Thymus (tissue), 11 donors: ENCODE results near the gene LMX1B. TPM values are rescaled to one million over a fixed set of nuclear protein-coding genes. Genes with fewer than 3 reads are reported as not detected.

Source experiments
- DNase-seq, 9 donors: peaks; one replicate each; pipeline ENCODE4 v3.0.0-alpha.2; 2013; ENCODE audit warnings: low spot score in 9 of 9, low read depth in 6 of 9, missing footprints in 1 of 9
- H3K27ac ChIP-seq, 2 donors: one replicate each; pipeline ENCODE4 v1.5.1; 2013; ENCODE audit warnings: control low read depth in 1 of 2, low read depth in 1 of 2, low read length in 1 of 2, mild to moderate bottlenecking in 1 of 2, moderate library complexity in 1 of 2
- H3K27me3 ChIP-seq, 2 donors: one replicate each; pipeline ENCODE4 v1.5.1; 2013; ENCODE audit warnings: low read length in 1 of 2; ENCODE audit not compliant: control insufficient read depth in 2 of 2, insufficient read depth in 1 of 2
- H3K36me3 ChIP-seq, 2 donors: one replicate each; pipeline ENCODE4 v1.5.1; 2013; ENCODE audit warnings: low read length in 1 of 2, mild to moderate bottlenecking in 1 of 2, moderate library complexity in 1 of 2; ENCODE audit not compliant: control insufficient read depth in 2 of 2, insufficient read depth in 2 of 2
- H3K4me1 ChIP-seq, 2 donors: one replicate each; pipeline ENCODE4 v1.5.1; 2013; ENCODE audit warnings: low read length in 2 of 2; ENCODE audit not compliant: control insufficient read depth in 2 of 2, insufficient read depth in 2 of 2
- H3K4me3 ChIP-seq, 2 donors: one replicate each; pipeline ENCODE4 v1.5.1; 2013; ENCODE audit warnings: low read length in 2 of 2, control low read depth in 1 of 2, mild to moderate bottlenecking in 1 of 2
- H3K9me3 ChIP-seq, 2 donors: one replicate each; pipeline ENCODE4 v1.5.1; 2013; ENCODE audit warnings: low read length in 1 of 2, mild to moderate bottlenecking in 1 of 2; ENCODE audit not compliant: control insufficient read depth in 2 of 2, insufficient read depth in 1 of 2
- WGBS: extraction: QIAGEN DNeasy Blood & Tissue Kit; methylation state at CpG from one replicate; pipeline ENCODE4 v1.1.7; 2013; 5-methylcytosine and 5-hydroxymethylcytosine counted together
- polyA plus RNA-seq: library from polyadenylated mRNA; stranded (reverse); fragments of 200-250 nt; gene quantifications from one replicate; pipeline ENCODE4 v1.2.3, GENCODE V29; 2013
- total RNA-seq: library from RNA; stranded (reverse); fragments of 120-200 nt; gene quantifications from one replicate; pipeline ENCODE4 v1.2.4, GENCODE V29; 2013
- donor health status: healthy.

LMX1B gene
- total and polyA plus RNA-seq, 2 donors = 0.02 to 0.05 TPM

GRCh38 chr9:126676102-126676684 is 62.5 kb downstream of the LMX1B start:
- no peak overlapping the region for H3K27ac ChIP-seq
- no peaks in the 10 kb centered on the region for H3K4me1 ChIP-seq
- no peaks in the 10 kb centered on the region for H3K36me3 ChIP-seq
- no peak overlapping the region for H3K4me3 ChIP-seq
- peaks cover 62 to 100% of the 10 kb centered on the region in 2 donors for H3K27me3 ChIP-seq
- 13% methylated on average over 11 of the region's 11 CpGs for WGBS
- H3K9me3 ChIP-seq = peaks cover 0 to 2% of the 10 kb centered on the region in 2 donors
- no peak for DNase-seq

- WGBS = 7% methylated on average over 24 of the region's 24 CpGs
- Histone ChIP-seq H3K27ac (no peak overlapping the region), H3K4me1 (no peaks in the 10 kb centered on the region), H3K9me3 (peaks cover 0 to 2% of the 10 kb centered on the region in 2 donors), H3K36me3 (no peaks in the 10 kb centered on the region), H3K4me3 (no peak overlapping the region), H3K27me3 (peaks cover 60 to 100% of the 10 kb centered on the region in 2 donors)
- no peak for DNase-seq
Measured at GRCh38 chr9:126676685-126677143, 63.0 kb downstream of the LMX1B start.

GRCh38 chr9:126677188-126678084 is 63.7 kb downstream of the LMX1B start:
- H3K36me3 ChIP-seq = no peaks in the 10 kb centered on the region
- DNase-seq = no peak
- H3K4me1 ChIP-seq = no peaks in the 10 kb centered on the region
- peaks cover 0 to 2% of the 10 kb centered on the region in 2 donors for H3K9me3 ChIP-seq
- H3K4me3 ChIP-seq = no peak overlapping the region
- WGBS = 14% methylated on average over 11 of the region's 11 CpGs
- no peak overlapping the region for H3K27ac ChIP-seq
- H3K27me3 ChIP-seq = peaks cover 60 to 100% of the 10 kb centered on the region in 2 donors

GRCh38 chr9:126678989-126679388 is 65.3 kb downstream of the LMX1B start:
- Histone ChIP-seq H3K27ac (no peak overlapping the region), H3K4me1 (no peaks in the 10 kb centered on the region), H3K4me3 (no peak overlapping the region), H3K9me3 (peaks cover 0 to 2% of the 10 kb centered on the region in 2 donors), H3K27me3 (peaks cover 61 to 98% of the 10 kb centered on the region in 2 donors), H3K36me3 (no peaks in the 10 kb centered on the region)
- no peak for DNase-seq
- 87% methylated on average over 4 of the region's 4 CpGs for WGBS

GRCh38 chr9:126681336-126681735 is 67.6 kb downstream of the LMX1B start:
- no peak for DNase-seq
- 60% methylated on average over 7 of the region's 7 CpGs for WGBS
- H3K27me3 ChIP-seq = peaks cover 69 to 94% of the 10 kb centered on the region in 2 donors

GRCh38 chr9:126682113-126682810 is 68.5 kb downstream of the LMX1B start:
- no peak for DNase-seq
- WGBS = 44% methylated on average over 24 of the region's 24 CpGs

More at GRCh38 chr9:126681336-126681735, 67.6 kb downstream of the LMX1B start:
- no peak overlapping the region for H3K27ac ChIP-seq
- H3K36me3 ChIP-seq = no peaks in the 10 kb centered on the region
- peaks cover 0 to 2% of the 10 kb centered on the region in 2 donors for H3K9me3 ChIP-seq
- H3K4me3 ChIP-seq = no peak overlapping the region
- H3K4me1 ChIP-seq = no peaks in the 10 kb centered on the region

GRCh38 chr9:126682928-126683697 is 69.4 kb downstream of the LMX1B start:
- Histone ChIP-seq H3K4me1 (no peaks in the 10 kb centered on the region), H3K9me3 (no peaks in the 10 kb centered on the region), H3K27me3 (peaks cover 55 to 93% of the 10 kb centered on the region in 2 donors), H3K36me3 (no peaks in the 10 kb centered on the region), H3K4me3 (no peak overlapping the region), H3K27ac (no peak overlapping the region)
- 4% methylated on average over 69 of the region's 69 CpGs for WGBS
- no peak for DNase-seq

More at GRCh38 chr9:126682113-126682810, 68.5 kb downstream of the LMX1B start:
- H3K27me3 ChIP-seq = peaks cover 60 to 93% of the 10 kb centered on the region in 2 donors
- H3K4me3 ChIP-seq = no peak overlapping the region
- H3K27ac ChIP-seq = no peak overlapping the region
- H3K4me1 ChIP-seq = no peaks in the 10 kb centered on the region
- no peaks in the 10 kb centered on the region for H3K36me3 ChIP-seq
- H3K9me3 ChIP-seq = no peaks in the 10 kb centered on the region

- no peak for DNase-seq
- Histone ChIP-seq H3K27ac (no peak overlapping the region), H3K36me3 (no peaks in the 10 kb centered on the region), H3K4me1 (no peaks in the 10 kb centered on the region), H3K4me3 (no peak overlapping the region), H3K9me3 (no peaks in the 10 kb centered on the region), H3K27me3 (peaks cover 51 to 94% of the 10 kb centered on the region in 2 donors)
- WGBS = 58% methylated on average over 5 of the region's 5 CpGs
Measured at GRCh38 chr9:126683698-126684044, 69.9 kb downstream of the LMX1B start.
